GM13976 (cell line): ENCODE measurements around the gene NFIA.

Source experiments
- DNase-seq: peaks from one replicate; pipeline ENCODE4 v3.0.0; 2012; ENCODE audit warnings: low spot score
- CTCF ChIP-seq: IDR thresholded peaks from 2 replicates; pipeline ENCODE4 v1.5.1; 2012; ENCODE audit warnings: borderline replicate concordance, mild to moderate bottlenecking; ENCODE audit not compliant: insufficient read depth; ENCODE audit errors: extremely low read depth, missing control alignments, control extremely low read depth
- in situ Hi-C: fragments of 300-500 bp; cut with MboI; formaldehyde crosslinking; loops from one replicate; pipeline ENCODE4 v1.12.0; 2022; ENCODE audit warnings: low sequenced_read_pairs, mixed read lengths, inconsistent platforms; ENCODE audit not compliant: unreplicated experiment

Gene NFIA

GRCh38 chr1:61226791-61227567, 144.6 kb downstream of the NFIA start:
- in situ Hi-C loops, result no loop called here
- no peak for DNase-seq
- no peak for TF ChIP-seq CTCF

- no peak for DNase-seq
- in situ Hi-C loops, result no loop called here
- TF ChIP-seq CTCF, result no peak
These were observed 145.6 kb downstream of the NFIA start for GRCh38 chr1:61227857-61228550.

GRCh38 chr1:61230523-61230922, 148.2 kb downstream of the NFIA start:
- in situ Hi-C loops, result no loop called here
- no peak for TF ChIP-seq CTCF
- DNase-seq, result no peak

- no peak for TF ChIP-seq CTCF
- DNase-seq, result no peak
- in situ Hi-C loops, result no loop called here
These were observed 149.4 kb downstream of the NFIA start for GRCh38 chr1:61231795-61232194.

- TF ChIP-seq CTCF, result no peak
- in situ Hi-C loops, result no loop called here
- DNase-seq, result no peak
These were observed 150.8 kb downstream of the NFIA start for GRCh38 chr1:61233121-61233660.

GRCh38 chr1:61234587-61234919, 152.2 kb downstream of the NFIA start:
- no peak for DNase-seq
- TF ChIP-seq CTCF, result no peak
- in situ Hi-C loops, result no loop called here

GRCh38 chr1:61237147-61237546, 154.8 kb downstream of the NFIA start:
- TF ChIP-seq CTCF, result no peak
- no peak for DNase-seq
- in situ Hi-C loops, result no loop called here
